LNCaP clone FGC (cell line): ENCODE results near the gene CENPK.

Source experiments
- DNase-seq: peaks from one replicate; pipeline ENCODE4 v3.0.0-alpha.2; 2011; ENCODE audit warnings: low read depth
- H3K4me3 ChIP-seq: 2 replicates; pipeline ENCODE4 v1.5.1; 2011; ENCODE audit warnings: mild to moderate bottlenecking, low read depth, low read length, control low read depth
- CTCF ChIP-seq: IDR thresholded peaks from 2 replicates; pipeline ENCODE4 v1.5.1; 2012; ENCODE audit warnings: mild to moderate bottlenecking; ENCODE audit not compliant: control insufficient read depth, insufficient read depth; ENCODE audit errors: extremely low read depth

Gene CENPK

GRCh38 chr5:65546141-65546540 lies 16.8 kb downstream of the CENPK start:
- no peak overlapping the region for H3K4me3 ChIP-seq
- DNase-seq: no peak
- no peak for TF ChIP-seq CTCF

- no peak for DNase-seq
- H3K4me3 ChIP-seq: no peak overlapping the region
- TF ChIP-seq CTCF: no peak
Measured at GRCh38 chr5:65544473-65544872, 18.5 kb downstream of the CENPK start.

GRCh38 chr5:65539827-65540226 lies 23.1 kb downstream of the CENPK start:
- no peak for TF ChIP-seq CTCF
- no peak overlapping the region for H3K4me3 ChIP-seq

GRCh38 chr5:65535529-65535987 lies 27.4 kb downstream of the CENPK start:
- TF ChIP-seq CTCF: no peak
- H3K4me3 ChIP-seq: no peak overlapping the region
- no peak for DNase-seq

More at GRCh38 chr5:65539827-65540226, 23.1 kb downstream of the CENPK start:
- no peak for DNase-seq

GRCh38 chr5:65530904-65531303 lies 32.1 kb downstream of the CENPK start:
- no peak for TF ChIP-seq CTCF
- no peak overlapping the region for H3K4me3 ChIP-seq
- DNase-seq: no peak

DNA sequence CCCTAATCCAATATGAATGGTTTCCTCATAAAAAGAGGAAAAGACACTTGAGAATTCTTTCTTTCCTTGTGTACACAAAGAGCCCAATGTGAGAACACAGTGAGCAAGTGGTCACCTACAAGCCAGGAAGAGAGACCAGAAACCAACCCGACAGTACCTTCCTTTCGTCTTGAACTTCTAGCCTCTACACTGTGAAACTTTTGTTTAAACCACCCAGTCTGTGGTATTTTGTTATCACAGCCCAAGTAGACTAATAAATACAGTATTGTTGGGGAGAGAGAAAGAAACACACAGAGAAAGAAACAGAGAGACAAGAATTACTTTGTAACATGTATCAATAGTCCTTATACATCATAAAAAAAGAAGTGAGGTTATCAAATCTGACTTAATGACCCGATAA lies 37.2 kb downstream of the CENPK start:
- no peak for DNase-seq
- H3K4me3 ChIP-seq: no peak overlapping the region
- no peak for TF ChIP-seq CTCF

GRCh38 chr5:65512170-65512937 lies 50.6 kb downstream of the CENPK start:
- H3K4me3 ChIP-seq: no peak overlapping the region
- DNase-seq: no peak
- no peak for TF ChIP-seq CTCF
